ENCODE data around the gene PIK3R4.

DNA sequence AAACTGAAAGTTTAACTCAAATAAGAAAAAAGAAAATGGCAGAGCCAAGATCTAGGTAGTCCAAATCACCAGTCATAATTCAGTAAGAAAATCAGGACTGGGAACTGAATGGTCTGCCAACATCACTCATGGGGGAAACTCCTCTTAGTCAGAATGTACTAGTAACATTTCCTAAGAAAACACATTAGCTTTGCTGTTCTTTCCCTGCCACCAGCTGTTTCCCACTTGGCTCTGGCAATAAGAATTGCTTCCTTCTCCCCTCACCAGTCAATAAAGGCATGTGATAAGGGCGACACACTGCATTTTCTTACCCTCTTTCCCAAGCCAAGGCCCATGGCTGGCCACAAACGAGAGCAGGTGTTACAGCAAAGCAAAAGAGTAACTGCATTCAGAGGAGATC lies 46.1 kb downstream of the PIK3R4 start:
- TF ChIP-seq, protein P1, sequence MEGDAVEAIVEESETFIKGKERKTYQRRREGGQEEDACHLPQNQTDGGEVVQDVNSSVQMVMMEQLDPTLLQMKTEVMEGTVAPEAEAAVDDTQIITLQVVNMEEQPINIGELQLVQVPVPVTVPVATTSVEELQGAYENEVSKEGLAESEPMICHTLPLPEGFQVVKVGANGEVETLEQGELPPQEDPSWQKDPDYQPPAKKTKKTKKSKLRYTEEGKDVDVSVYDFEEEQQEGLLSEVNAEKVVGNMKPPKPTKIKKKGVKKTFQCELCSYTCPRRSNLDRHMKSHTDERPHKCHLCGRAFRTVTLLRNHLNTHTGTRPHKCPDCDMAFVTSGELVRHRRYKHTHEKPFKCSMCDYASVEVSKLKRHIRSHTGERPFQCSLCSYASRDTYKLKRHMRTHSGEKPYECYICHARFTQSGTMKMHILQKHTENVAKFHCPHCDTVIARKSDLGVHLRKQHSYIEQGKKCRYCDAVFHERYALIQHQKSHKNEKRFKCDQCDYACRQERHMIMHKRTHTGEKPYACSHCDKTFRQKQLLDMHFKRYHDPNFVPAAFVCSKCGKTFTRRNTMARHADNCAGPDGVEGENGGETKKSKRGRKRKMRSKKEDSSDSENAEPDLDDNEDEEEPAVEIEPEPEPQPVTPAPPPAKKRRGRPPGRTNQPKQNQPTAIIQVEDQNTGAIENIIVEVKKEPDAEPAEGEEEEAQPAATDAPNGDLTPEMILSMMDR (IDR thresholded peaks at IDR 0.05; ENCODE audit: insufficient read depth, low read length, poor library complexity, severe bottlenecking): no peak
- TF ChIP-seq EZH2phosphoT487 (conservative IDR thresholded peaks at IDR 0.05; ENCODE audit: low read length): no peak
